ENCODE results near the gene RASGRF2.

GRCh38 chr5:81205058-81205457 is 244.9 kb downstream of the RASGRF2 start:
- TF ChIP-seq, protein P1, sequence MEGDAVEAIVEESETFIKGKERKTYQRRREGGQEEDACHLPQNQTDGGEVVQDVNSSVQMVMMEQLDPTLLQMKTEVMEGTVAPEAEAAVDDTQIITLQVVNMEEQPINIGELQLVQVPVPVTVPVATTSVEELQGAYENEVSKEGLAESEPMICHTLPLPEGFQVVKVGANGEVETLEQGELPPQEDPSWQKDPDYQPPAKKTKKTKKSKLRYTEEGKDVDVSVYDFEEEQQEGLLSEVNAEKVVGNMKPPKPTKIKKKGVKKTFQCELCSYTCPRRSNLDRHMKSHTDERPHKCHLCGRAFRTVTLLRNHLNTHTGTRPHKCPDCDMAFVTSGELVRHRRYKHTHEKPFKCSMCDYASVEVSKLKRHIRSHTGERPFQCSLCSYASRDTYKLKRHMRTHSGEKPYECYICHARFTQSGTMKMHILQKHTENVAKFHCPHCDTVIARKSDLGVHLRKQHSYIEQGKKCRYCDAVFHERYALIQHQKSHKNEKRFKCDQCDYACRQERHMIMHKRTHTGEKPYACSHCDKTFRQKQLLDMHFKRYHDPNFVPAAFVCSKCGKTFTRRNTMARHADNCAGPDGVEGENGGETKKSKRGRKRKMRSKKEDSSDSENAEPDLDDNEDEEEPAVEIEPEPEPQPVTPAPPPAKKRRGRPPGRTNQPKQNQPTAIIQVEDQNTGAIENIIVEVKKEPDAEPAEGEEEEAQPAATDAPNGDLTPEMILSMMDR (conservative IDR thresholded peaks at IDR 0.05; ENCODE audit: low read length): peak; percentile 35
- no peak for TF ChIP-seq EZH2phosphoT487 (IDR thresholded peaks at IDR 0.05; ENCODE audit: borderline replicate concordance)

Data from Loucy (cell line).